GM18867 (cell line): ENCODE measurements around the gene S1PR2.
"Not testable (repeated sequence)": the region's sequence is repeated elsewhere in the genome, so short reads cannot be mapped to it uniquely, and the experiment has no call there.

Source experiments
- ATAC-seq: cut with Tn5 transposase; IDR thresholded peaks from one replicate; pipeline ENCODE4 v1.9.1; 2021; ENCODE audit warnings: mild to moderate bottlenecking, moderate library complexity; ENCODE audit not compliant: unreplicated experiment

Gene S1PR2

DNA sequence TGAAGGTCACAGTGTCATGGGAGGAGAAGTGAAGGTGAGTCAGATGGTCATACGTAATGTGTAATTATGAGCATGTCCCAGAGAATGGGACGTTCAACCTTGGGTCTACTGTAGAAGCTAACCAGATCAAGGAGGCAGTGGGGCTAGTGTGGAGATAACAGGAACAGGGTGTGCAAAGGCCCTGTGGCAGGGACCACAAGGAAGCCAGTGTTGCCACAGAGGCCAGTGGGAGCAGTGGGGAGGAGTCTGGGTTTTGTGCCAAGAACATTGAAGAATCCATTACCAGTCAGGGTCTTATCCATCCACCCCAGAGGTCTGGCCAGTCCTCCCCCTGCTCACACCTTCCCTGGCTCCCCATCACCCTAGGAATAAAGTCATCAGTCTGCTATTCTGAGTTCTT, 24.2 kb upstream of the S1PR2 start:
- ATAC-seq: no peak

- ATAC-seq: no peak
These were observed 23.1 kb upstream of the S1PR2 start for GRCh38 chr19:10254244-10254643.

DNA sequence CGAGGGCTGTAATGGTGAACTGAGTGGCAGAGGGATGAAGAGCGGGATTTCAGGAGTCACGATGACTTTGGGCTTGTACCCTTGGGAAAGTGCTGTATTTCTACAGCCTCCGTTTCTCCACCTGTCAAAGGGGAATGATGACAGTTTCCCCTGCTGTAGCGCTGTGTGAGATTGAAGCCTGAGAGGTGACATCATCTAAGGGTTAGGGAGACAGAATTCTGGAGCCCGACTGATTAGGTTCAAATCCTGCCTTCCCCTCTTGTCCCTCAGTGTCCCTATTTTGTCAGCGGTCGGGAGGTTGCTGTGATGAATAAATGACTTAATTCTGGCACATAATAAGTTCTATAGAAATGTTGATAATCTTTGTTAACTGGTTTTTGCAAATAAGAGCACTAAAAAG, 21.6 kb upstream of the S1PR2 start:
- no peak for ATAC-seq

DNA sequence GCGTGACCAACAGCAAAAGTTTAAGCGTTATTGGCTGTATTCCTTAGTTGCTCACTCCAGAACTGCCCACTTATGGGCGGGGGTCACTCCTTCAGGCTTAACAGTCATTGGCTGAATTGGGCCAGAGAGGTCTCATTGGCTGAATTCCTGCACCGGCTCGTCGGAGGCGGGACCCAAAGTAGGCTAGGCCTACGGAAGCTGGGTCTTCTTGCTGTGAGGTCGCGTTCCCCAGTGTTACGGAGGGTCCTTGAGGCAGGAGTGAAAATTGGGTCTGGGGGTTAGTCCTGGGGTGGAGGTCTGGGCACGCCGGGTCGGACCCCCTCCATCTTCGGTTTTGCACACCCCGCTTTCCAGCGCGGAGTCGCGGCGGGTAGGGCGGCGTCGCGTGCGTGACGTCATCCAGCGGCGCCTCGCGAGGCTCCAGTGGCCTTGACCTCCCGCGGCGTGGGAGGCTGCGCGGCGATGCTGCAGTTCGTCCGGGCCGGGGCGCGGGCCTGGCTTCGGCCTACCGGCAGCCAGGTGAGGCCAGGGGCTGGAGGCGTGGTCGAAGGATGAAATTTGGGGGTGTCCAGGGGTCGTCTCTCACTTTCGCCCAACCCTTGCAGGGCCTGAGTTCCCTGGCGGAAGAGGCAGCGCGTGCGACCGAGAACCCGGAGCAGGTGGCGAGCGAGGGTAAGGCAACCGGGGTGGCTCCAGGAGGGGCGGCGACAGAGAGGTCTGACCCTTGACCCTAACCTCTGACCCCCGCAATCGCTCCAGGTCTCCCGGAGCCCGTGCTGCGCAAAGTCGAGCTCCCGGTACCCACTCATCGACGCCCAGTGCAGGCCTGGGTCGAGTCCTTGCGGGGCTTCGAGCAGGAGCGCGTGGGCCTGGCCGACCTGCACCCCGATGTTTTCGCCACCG, 20.9 kb upstream of the S1PR2 start, which contains the start of gene MRPL4:
Gene MRPL4 (plus strand): TSS at position 423 of the 903 bp plus-strand sequence. CDS start 40 bp downstream, at position 463.
- ATAC-seq: peak; percentile 87

DNA sequence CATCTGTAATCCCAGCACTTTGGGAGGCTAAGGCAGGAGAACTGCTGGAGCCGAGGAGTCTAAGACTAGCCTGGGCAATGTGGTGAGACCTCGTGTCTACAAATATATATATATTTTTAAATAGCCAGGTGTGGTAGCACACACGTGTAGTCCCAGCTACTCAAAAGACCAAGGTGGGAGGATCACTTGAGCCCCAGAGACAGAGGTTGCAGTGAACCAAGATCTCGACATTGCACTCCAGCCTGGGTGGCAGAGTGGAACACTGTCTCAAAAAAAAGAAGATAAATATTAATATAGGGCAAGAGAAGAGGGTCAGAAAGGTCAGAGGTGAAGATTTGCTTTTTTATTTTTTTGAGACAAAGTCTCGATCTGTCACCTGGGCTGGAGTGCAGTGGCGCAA, 15.4 kb upstream of the S1PR2 start:
- ATAC-seq: no peak

- ATAC-seq: no peak
These were observed 14.2 kb upstream of the S1PR2 start for GRCh38 chr19:10245189-10245939.

DNA sequence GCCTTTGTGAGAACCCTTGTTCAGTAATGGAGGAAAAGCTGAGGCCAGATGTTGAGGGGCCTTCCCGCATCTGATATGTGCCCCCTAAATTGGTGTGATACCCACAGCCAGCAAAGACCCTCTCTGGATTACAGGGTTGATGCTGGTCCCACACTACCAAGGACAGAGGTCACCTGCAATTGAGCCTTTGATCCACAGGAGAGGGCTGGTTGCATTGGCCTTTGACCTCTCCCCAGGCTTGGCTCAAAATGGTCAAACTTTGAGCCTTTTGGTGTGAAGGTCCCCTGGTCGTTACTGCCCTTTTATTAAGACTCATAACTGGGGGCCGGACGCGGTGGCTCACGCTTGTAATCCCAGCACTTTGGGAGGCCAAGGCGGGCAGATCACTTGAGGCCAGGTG, 12.5 kb upstream of the S1PR2 start:
- no peak for ATAC-seq

DNA sequence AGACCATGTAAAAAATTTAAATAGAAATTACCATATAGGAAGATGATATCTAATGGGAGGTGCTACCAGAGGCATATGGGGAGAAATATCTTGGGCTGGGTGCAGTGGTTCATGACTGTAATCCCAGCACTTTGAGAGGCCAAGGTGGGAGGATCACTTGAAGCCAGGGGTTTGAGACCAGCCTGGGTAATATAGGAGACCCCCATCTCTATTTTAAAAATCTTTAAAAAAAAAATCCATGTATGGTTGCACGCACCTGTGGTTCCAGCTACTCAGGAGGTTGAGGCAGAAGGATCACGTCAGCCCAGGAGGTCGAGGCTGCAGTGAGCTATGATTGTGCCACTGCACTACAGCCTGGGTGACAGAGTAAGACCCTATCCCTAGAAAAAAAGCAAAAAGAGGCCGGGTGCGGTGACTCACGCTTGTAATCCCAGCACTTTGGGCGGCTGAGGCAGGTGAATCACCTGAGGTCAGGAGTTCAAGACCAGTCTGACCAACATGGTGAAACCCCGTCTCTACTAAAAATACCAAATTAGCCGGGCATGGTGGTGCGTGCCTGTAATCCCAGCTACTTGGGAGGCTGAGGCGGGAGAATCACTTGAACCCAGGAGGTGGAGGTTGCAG, 10.8 kb upstream of the S1PR2 start:
- not testable (repeated sequence) for ATAC-seq

DNA sequence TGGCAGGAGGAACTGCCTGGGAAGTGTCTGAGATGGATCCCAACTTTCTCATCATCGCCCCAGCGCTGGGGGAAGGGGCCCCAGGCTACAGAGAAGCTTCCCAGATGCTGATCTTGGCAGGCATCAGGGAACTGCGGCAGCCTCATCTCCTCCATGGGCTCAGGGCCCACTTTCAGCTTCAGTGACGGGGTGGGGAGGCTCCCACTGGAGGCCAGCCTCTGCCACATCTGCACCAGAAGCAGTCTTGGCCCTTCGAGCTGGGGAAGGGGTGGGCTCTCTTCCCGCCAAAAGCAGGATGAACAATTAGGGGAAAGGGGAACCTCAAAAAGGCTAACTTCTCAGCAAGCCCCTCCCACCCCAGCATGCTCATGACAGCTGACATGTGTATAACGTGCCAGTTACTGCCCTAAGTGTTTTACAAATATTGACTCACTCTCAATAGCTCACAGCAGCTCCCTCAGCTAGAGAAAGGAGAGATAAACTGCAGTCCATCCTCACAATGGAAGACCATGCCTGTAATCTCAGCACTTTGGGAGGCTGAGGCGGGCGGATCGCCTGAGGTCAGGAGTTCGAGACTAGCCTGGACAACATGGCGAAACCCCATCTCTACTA, 7.1 kb upstream of the S1PR2 start:
- no peak for ATAC-seq

DNA sequence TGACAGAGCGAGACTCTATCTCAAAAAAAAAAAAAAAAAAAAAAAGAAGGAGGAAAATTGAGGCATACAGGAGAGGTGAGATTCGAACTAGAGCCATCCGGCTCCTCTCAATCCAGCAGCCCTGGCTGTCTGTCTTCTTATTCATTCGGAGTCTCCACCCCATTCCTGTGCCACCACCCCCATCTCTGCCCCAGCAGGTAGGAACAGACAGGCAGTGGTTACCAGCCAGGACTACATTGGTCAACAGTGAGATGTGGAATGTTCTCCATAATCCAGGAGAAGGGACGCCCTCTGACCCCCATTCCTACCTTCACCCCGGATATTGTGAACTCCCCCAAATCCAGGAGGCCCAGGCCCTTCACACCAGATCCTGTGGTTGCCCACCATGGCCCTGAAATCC, 6.6 kb upstream of the S1PR2 start:
- ATAC-seq: no peak

DNA sequence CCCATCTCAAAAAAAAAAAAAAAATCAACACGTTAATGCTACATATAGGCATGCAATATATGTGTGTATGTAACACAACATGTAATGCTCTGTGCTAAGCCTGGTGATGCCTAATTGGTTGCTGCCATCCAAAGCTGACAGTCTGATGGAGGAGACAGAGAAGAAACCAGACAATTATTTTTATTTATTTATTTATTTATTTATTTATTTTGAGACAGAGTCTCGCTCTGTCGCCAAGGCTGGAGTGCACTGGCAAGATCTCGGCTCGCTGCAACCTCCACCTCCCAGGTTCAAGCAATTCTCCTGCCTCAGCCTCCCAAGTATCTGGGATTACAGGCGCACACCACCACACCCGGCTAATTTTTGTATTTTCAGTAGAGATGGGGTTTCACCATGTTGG, 4.3 kb upstream of the S1PR2 start:
- not testable (repeated sequence) for ATAC-seq

DNA sequence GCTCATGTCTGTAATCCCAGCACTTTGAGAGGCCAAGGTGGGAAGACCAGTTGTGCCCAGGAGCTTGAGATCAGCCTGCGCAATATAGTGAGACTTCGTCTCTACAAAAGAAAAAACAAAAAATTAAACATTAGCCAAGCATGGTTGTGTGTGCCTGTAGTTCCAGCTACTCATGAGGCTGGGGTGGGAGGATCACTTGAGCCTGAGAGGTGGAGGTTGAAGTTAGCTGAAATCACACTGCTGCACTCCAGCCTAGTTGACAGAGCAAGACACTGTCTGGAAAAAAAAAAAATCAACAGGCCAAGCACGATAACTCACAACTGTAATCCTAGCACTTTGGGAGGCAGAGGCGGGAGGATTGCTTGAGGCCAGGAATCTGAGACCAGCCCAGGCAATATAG, 3.9 kb upstream of the S1PR2 start:
- ATAC-seq: no peak

DNA sequence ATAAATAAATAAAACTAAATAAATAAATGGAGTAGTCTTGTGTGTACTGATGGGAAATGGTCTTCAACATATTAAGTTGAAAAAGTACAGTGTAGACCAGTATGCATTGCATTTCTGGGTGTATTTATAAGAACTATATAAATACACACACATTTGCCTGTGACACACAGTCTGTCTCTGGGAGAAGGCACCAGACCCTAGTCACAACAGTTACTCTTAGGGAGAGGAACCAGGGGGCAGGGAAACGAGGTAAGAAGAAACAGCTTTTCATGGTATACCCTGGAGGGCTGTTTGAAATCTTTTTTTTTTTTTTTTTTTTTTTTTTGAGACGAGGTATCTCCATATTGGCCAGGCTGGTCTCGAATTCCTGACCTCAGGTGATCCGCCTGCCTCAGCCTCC, 2.8 kb upstream of the S1PR2 start:
- ATAC-seq: no peak

GRCh38 chr19:10231612-10232228, 589 bp upstream of the S1PR2 start:
- ATAC-seq: no peak

GRCh38 chr19:10230173-10230860, 814 bp downstream of the S1PR2 start:
- no peak for ATAC-seq

GRCh38 chr19:10228920-10229319, 2.2 kb downstream of the S1PR2 start:
- ATAC-seq: no peak

GRCh38 chr19:10228393-10228792, 2.7 kb downstream of the S1PR2 start:
- no peak for ATAC-seq

DNA sequence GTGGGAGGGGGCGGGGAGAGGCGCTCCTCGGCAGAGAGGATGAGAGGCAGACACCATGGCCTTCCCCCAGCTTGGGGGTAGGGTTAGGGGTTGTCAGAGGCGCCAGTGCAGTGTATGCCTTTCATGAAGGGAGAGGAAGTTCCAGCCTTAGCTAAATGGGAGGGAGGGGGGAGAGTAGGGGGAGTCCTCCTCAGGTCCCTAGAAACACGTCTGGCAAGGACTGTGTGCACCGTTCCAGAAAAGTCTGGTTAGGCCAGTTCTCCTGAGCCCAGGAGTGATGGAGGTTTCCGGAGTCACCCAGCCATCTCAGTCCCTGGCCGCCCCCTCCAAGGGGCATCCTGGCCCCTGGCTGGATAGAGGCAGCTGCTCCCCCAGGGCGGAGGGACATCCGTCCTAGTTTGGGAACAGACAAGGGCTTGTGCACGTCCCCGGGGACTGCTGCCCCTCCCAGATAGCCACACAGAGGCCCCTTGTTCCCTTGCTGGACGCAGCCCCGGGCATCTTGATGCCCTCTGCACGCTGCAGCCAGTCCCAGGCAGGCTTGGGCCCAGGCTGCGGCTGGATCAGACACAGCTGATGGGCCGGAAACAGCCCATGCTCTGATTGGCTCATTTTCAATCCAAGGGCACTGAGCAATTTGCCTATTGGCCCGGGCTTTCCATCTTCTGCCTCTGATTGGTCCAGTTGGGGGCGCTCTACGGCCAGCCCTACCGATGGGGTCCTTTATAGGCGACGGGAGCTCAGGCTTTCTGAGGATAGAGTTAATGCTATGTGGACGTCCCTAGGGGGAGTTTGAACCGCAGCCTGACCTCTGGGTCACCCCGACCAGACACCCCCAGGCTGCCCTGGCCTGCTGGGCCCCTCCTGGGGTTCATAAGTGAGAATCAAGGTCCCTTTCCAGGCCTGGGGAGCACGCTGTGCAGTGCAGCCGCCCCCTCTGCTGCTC, 3.8 kb downstream of the S1PR2 start:
- ATAC-seq: no peak
